K562 (cell line): ENCODE data around the gene SSU72. TPM values are rescaled to one million over a fixed set of nuclear protein-coding genes. Genes with fewer than 3 reads are reported as not detected.

ENCODE experiments used
- AFF4 ChIP-seq: sonication (generic); formaldehyde crosslinking; IDR thresholded peaks from 2 replicates; pipeline ENCODE4 v1.8.0; 2023; ENCODE audit warnings: mild to moderate bottlenecking, missing genetic modification reagents
- ATF1 ChIP-seq, 2 experiments: fragments of 450-650 bp in 1 of 2; IDR thresholded peaks; 2 replicates each; pipeline ENCODE4 v1.6.1; 2016; ENCODE audit warnings: missing compliant biosample characterization in 1 of 2, missing genetic modification characterization in 1 of 2
- C11orf30 ChIP-seq: fragments of 450-650 bp; IDR thresholded peaks from 2 replicates; pipeline ENCODE4 v1.6.1; 2016; ENCODE audit warnings: low read depth, mild to moderate bottlenecking
- CREB3 ChIP-seq: fragments of 450-650 bp; conservative IDR thresholded peaks from 2 replicates; pipeline ENCODE4 v1.6.1; 2016; ENCODE audit warnings: missing genetic modification characterization, low read depth, mild to moderate bottlenecking, missing compliant biosample characterization, moderate library complexity
- FOXK1 ChIP-seq: sonication (generic); formaldehyde crosslinking; IDR thresholded peaks from 2 replicates; pipeline ENCODE4 v1.8.0; 2022; ENCODE audit warnings: missing genetic modification reagents, mild to moderate bottlenecking, borderline replicate concordance
- FUS ChIP-seq: fragments of 200-400 bp; formaldehyde crosslinking; optimal IDR thresholded peaks from 2 replicates; pipeline ENCODE3; 2017; ENCODE audit warnings: low read depth, low read length
- HMG20A ChIP-seq: fragments of 450-650 bp; formaldehyde crosslinking; conservative IDR thresholded peaks from 2 replicates; pipeline ENCODE4 v1.4.0; 2020; ENCODE audit warnings: mild to moderate bottlenecking, mixed read lengths
- HSF4 ChIP-seq: fragments of 250-450 bp; sonication (Bioruptor Pico); IDR thresholded peaks from 2 replicates; pipeline ENCODE4 v2.1.2; 2022; ENCODE audit warnings: mild to moderate bottlenecking, moderate library complexity, borderline replicate concordance
- KAT2B ChIP-seq: IDR thresholded peaks from one replicate; pipeline ENCODE4 v1.6.1; 2012; ENCODE audit warnings: low read depth, mild to moderate bottlenecking, control low read depth, inconsistent platforms, low read length, moderate library complexity
- MBD1 ChIP-seq: fragments of 250-450 bp; sonication (Bioruptor Pico); IDR thresholded peaks from 2 replicates; pipeline ENCODE4 v1.8.0; 2022; ENCODE audit warnings: inconsistent platforms
- SNIP1 ChIP-seq: fragments of 450-650 bp; IDR thresholded peaks from 2 replicates; pipeline ENCODE4 v1.7.1; 2017; ENCODE audit warnings: low read depth, mild to moderate bottlenecking
- SRSF1 ChIP-seq: fragments of 200-400 bp; formaldehyde crosslinking; IDR thresholded peaks from 2 replicates; pipeline ENCODE4 v1.6.1; 2017; ENCODE audit warnings: mild to moderate bottlenecking, low read depth, low read length, moderate library complexity
- TFE3 ChIP-seq: fragments of 450-650 bp; formaldehyde crosslinking; IDR thresholded peaks from 2 replicates; pipeline ENCODE4 v1.4.0; 2020; ENCODE audit warnings: mild to moderate bottlenecking, mixed read lengths
- ZNF639 ChIP-seq, 2 experiments: fragments of 200-800 bp in 1 of 2; sonication (Bioruptor generic) in 1 of 2; sonication (generic) in 1 of 2; formaldehyde crosslinking in 1 of 2; IDR thresholded peaks in 1 of 2; conservative IDR thresholded peaks in 1 of 2; 2 replicates each; pipeline versions ENCODE4 v1.5.0 to v1.6.1; 2016 to 2020; ENCODE audit warnings: missing compliant biosample characterization in 1 of 2, missing genetic modification characterization in 1 of 2, missing genetic modification reagents in 1 of 2
- polyA plus RNA-seq, 8 experiments: library from polyadenylated mRNA; depleted of rRNA in 4 of 8; stranded (reverse) in 5 of 8; unstranded in 3 of 8; fragments of >200 nt; fragmentation: Nextera tagmentation in 2 of 8; fragmentation: Illumina TruSeq in 1 of 8; extraction: Ambion mirVana in 2 of 8; extraction: Trizol in 1 of 8; gene quantifications; 2 replicates each; pipeline versions ENCODE4 v1.2.1 to v1.2.3, GENCODE V29; 2011 to 2014; ENCODE audit warnings: inconsistent platforms in 1 of 8, missing spikeins in 1 of 8
- total RNA-seq, 7 experiments: library from RNA; depleted of rRNA in 6 of 7; stranded (reverse); fragments of >200 nt in 6 of 7; fragmentation: Illumina TruSeq in 2 of 7; extraction: Trizol in 2 of 7; gene quantifications; 2 replicates each; pipeline versions ENCODE4 v1.2.1 to v1.2.3, GENCODE V29; 2011 to 2021; ENCODE audit warnings: low replicate concordance in 1 of 7

The SSU72 gene
- total and polyA plus RNA-seq, 9 of the 15 experiments (the other 6 are each of a cell fraction or from before 2014, with no cell fraction given): 70.8 to 201 (median 94.6) TPM

- TF ChIP-seq SNIP1 (no peak), ZNF639 (CRISPR knock-in tag; conservative IDR thresholded peaks at IDR 0.05 in 1 of 2, IDR thresholded peaks at IDR 0.05 in 1 of 2) (no peak), HMG20A (CRISPR knock-in tag) (no peak), KAT2B (no peak), ATF1 (CRISPR knock-in tag; IDR thresholded peaks at IDR 0.05) (no peak), ATF1 (tag; IDR thresholded peaks at IDR 0.05) (no peak; the same call in 1 of the 2 replicates), FUS (peak; percentile 50), AFF4 (CRISPR knock-in tag) (no peak), FOXK1 (CRISPR knock-in tag) (no peak), SRSF1 (no peak), MBD1 (CRISPR knock-in tag) (peak; percentile 94), CREB3 (tag) (no peak), HSF4 (CRISPR knock-in tag) (no peak), C11orf30 (no peak), TFE3 (CRISPR knock-in tag) (no peak)
These were observed 24.6 kb upstream of the SSU72 start (continued) for GRCh38 chr1:1599030-1599934.
